Tibial nerve (tissue), 4 donors: ENCODE measurements around the gene SLC9A5. TPM values are rescaled to one million over a fixed set of nuclear protein-coding genes. Genes with fewer than 3 reads are reported as not detected.
A peak's percentile ranks its signal among the peaks of the same experiment; 100 is the strongest.

Source experiments
- DNase-seq, 2 donors: peaks; one replicate each; pipeline ENCODE4 v3.0.0-alpha.2; 2019; ENCODE audit warnings: low spot score in 2 of 2
- H3K27ac ChIP-seq, 4 donors: fragments of 200-600 bp; sonication (generic) in 3 of 4; one replicate each; pipeline ENCODE4 v1.5.1; 2017 to 2019; ENCODE audit warnings: mild to moderate bottlenecking in 1 of 4
- H3K27me3 ChIP-seq, 2 donors: fragments of 200-600 bp; sonication (generic) in 1 of 2; one replicate each; pipeline versions ENCODE4 v1.5.1 to v1.6.0; 2017 to 2019
- H3K36me3 ChIP-seq, 3 donors: fragments of 200-600 bp; sonication (generic); one replicate each; pipeline ENCODE4 v1.5.1; 2018 to 2019
- H3K4me1 ChIP-seq, 4 donors: fragments of 200-600 bp; sonication (generic) in 3 of 4; one replicate each; pipeline ENCODE4 v1.5.1; 2017 to 2019
- H3K4me3 ChIP-seq, 4 donors: fragments of 200-600 bp; sonication (generic) in 3 of 4; one replicate each; pipeline ENCODE4 v1.5.1; 2017 to 2019; ENCODE audit warnings: mild to moderate bottlenecking in 1 of 4, moderate library complexity in 1 of 4
- H3K9me3 ChIP-seq, 4 donors: fragments of 200-600 bp; sonication (generic) in 3 of 4; one replicate each; pipeline ENCODE4 v1.5.1; 2017 to 2019
- EP300 ChIP-seq, 2 donors: sonication (generic); formaldehyde crosslinking; IDR thresholded peaks; one replicate each; pipeline ENCODE4 v1.6.1; 2017; ENCODE audit warnings: antibody characterized with exemption in 2 of 2, mild to moderate bottlenecking in 1 of 2
- POLR2A ChIP-seq, 2 donors: fragments of 450-650 bp; IDR thresholded peaks; one replicate each; pipeline ENCODE4 v1.6.1; 2017; ENCODE audit warnings: antibody characterized with exemption in 2 of 2, mild to moderate bottlenecking in 2 of 2, moderate library complexity in 2 of 2
- WGBS, 2 donors: methylation state at CpG; one replicate each; pipeline ENCODE4 v1.1.5; 2018; 5-methylcytosine and 5-hydroxymethylcytosine counted together
- total RNA-seq, 4 donors: library from RNA; depleted of rRNA; stranded (reverse); fragments of >200 nt; gene quantifications; one replicate each; pipeline ENCODE4 v1.1.0, GENCODE V29; 2016
- TF ChIP-seq, protein P1 (sequence below), 5 experiments: fragments of 200-600 bp in 3 of 5; fragments of 450-650 bp in 2 of 5; sonication (generic) in 3 of 5; IDR thresholded peaks; one replicate each; pipeline ENCODE4 v1.5.1; 2016 to 2019; ENCODE audit warnings: antibody characterized with exemption in 5 of 5, mild to moderate bottlenecking in 3 of 5, moderate library complexity in 2 of 5

Gene SLC9A5
- total RNA-seq, 4 donors from 2014 or later, result 0.59 to 2.0 (median 1.5) TPM

GRCh38 chr16:67284699-67285646, 36.2 kb downstream of the SLC9A5 start:
- 78 to 87% methylated on average over 20 to 32 of the region's 34 CpGs for WGBS, 2 donors
- Histone ChIP-seq H3K36me3 (peaks cover 0 to 73% (median 0%) of the 10 kb centered on the region in 3 donors), H3K27me3 (no peaks in the 10 kb centered on the region), H3K4me3 (no peak overlapping the region), H3K4me1 (peaks cover 0 to 6% (median 0%) of the 10 kb centered on the region in 4 donors), H3K9me3 (no peaks in the 10 kb centered on the region), H3K27ac (no peak overlapping the region)
- no peak for DNase-seq
- TF ChIP-seq EP300 (IDR thresholded peaks at IDR 0.05), result no peak
- TF ChIP-seq, protein P1, sequence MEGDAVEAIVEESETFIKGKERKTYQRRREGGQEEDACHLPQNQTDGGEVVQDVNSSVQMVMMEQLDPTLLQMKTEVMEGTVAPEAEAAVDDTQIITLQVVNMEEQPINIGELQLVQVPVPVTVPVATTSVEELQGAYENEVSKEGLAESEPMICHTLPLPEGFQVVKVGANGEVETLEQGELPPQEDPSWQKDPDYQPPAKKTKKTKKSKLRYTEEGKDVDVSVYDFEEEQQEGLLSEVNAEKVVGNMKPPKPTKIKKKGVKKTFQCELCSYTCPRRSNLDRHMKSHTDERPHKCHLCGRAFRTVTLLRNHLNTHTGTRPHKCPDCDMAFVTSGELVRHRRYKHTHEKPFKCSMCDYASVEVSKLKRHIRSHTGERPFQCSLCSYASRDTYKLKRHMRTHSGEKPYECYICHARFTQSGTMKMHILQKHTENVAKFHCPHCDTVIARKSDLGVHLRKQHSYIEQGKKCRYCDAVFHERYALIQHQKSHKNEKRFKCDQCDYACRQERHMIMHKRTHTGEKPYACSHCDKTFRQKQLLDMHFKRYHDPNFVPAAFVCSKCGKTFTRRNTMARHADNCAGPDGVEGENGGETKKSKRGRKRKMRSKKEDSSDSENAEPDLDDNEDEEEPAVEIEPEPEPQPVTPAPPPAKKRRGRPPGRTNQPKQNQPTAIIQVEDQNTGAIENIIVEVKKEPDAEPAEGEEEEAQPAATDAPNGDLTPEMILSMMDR (IDR thresholded peaks at IDR 0.05), result peak in 3 of 5 experiments; percentile 16 to 32 (median 20)

DNA sequence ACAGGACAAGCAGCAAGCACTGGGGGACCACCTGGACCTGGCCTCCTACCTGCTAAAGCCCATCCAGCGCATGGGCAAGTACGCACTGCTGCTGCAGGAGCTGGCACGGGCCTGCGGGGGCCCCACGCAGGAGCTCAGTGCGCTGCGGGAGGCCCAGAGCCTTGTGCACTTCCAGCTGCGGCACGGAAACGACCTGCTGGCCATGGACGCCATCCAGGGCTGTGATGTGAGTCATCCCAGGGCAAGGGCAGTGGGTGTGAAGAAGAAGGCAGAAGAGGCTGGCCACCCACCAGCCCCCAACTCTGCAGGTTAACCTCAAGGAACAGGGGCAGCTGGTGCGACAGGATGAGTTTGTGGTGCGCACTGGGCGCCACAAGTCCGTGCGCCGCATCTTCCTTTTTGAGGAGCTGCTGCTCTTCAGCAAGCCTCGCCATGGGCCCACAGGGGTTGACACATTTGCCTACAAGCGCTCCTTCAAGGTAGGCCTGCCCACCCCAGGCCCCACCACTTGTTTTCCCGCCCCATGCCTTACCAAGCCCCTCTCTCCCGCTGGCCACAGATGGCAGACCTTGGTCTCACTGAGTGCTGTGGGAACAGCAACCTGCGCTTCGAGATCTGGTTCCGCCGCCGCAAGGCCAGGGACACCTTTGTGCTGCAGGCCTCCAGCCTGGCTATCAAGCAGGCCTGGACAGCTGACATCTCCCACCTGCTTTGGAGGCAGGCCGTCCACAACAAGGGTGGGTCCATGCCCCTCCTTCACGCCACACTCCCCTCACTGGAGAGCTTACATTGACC, 37.9 kb downstream of the SLC9A5 start:
- DNase-seq, result no peak
- H3K27ac ChIP-seq, result no peak overlapping the region
- no peak for TF ChIP-seq EP300 (IDR thresholded peaks at IDR 0.05)
- TF ChIP-seq, protein P1 (IDR thresholded peaks at IDR 0.05), result no peak
- no peak for TF ChIP-seq POLR2A (IDR thresholded peaks at IDR 0.05)
- H3K9me3 ChIP-seq, result no peaks in the 10 kb centered on the region
- H3K27me3 ChIP-seq, result no peaks in the 10 kb centered on the region
- no peak overlapping the region for H3K4me3 ChIP-seq
- WGBS, 2 donors, result 87 to 88% methylated on average over 19 to 26 of the region's 28 CpGs
- no peaks in the 10 kb centered on the region for H3K4me1 ChIP-seq
- peaks cover 0 to 70% (median 0%) of the 10 kb centered on the region in 3 donors for H3K36me3 ChIP-seq

DNA sequence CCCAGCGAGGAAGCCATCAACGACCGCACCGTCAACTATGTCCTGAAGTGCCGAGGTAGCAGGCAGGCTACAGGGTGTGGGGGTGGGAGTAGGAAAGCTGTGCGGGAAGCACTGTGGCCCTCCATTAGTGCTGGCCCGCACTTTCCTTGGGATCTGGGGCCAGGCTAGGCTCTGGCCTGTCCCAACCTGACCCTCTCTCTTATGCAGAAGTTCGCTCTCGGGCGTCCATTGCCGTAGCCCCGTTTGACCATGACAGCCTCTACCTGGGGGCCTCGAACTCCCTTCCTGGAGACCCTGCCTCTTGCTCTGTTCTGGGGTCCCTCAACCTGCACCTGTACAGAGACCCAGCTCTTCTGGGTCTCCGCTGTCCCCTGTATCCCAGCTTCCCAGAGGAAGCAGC, 39.2 kb downstream of the SLC9A5 start:
- TF ChIP-seq, protein P1 (IDR thresholded peaks at IDR 0.05), result no peak
- no peak for TF ChIP-seq POLR2A (IDR thresholded peaks at IDR 0.05)
- no peak for TF ChIP-seq EP300 (IDR thresholded peaks at IDR 0.05)

DNA sequence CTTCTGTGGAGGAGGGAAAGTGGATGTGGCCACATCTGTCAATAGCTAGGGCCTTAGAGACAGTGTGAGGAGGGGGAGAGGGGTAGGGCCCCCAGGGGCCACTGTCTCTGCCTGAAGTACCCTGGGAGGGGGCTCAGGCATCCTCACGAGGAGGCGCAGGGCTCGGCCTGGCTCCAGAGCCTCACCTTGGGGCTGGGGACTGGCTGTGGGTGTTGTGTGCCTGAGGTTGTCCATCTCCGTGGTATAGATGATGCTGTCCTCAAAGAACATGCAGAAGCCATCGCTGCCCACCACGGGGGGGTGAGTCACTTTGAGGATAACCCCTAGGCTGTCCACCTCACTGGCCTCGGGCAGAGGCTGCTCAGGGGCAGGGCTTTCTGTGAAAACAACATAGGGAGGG, 42.7 kb downstream of the SLC9A5 start:
- H3K27me3 ChIP-seq, result no peaks in the 10 kb centered on the region
- TF ChIP-seq EP300 (IDR thresholded peaks at IDR 0.05) (no peak), POLR2A (IDR thresholded peaks at IDR 0.05) (no peak)
- TF ChIP-seq, protein P1 (IDR thresholded peaks at IDR 0.05), result no peak
- no peak overlapping the region for H3K27ac ChIP-seq
- peaks cover 0 to 11% (median 0%) of the 10 kb centered on the region in 4 donors for H3K4me1 ChIP-seq
- H3K36me3 ChIP-seq, result peaks cover 0 to 30% (median 0%) of the 10 kb centered on the region in 3 donors
- H3K9me3 ChIP-seq, result no peaks in the 10 kb centered on the region
- 77 to 79% methylated on average over 7 of the region's 7 CpGs for WGBS, 2 donors
- H3K4me3 ChIP-seq, result no peak overlapping the region
- DNase-seq, result no peak

More for the DNA sequence above, 39.2 kb downstream of the SLC9A5 start:
- no peak for DNase-seq
- Histone ChIP-seq H3K27me3 (no peaks in the 10 kb centered on the region), H3K9me3 (no peaks in the 10 kb centered on the region), H3K4me3 (no peak overlapping the region), H3K27ac (no peak overlapping the region), H3K36me3 (peaks cover 0 to 58% (median 0%) of the 10 kb centered on the region in 3 donors), H3K4me1 (no peaks in the 10 kb centered on the region)
- WGBS, 2 donors, result 90 to 95% methylated on average over 14 of the region's 14 CpGs
